GM12878 (cell line): Measurements from ENCODE around the gene TGFBI. TPM values are rescaled to one million over a fixed set of nuclear protein-coding genes. Genes with fewer than 3 reads are reported as not detected.

Experiments
- ATAC-seq: fragments of 200-7000 bp; cut with Tn5 transposase; 3 replicates; pipeline ENCODE4 v1.9.1; 2020; ENCODE audit warnings: mild to moderate bottlenecking, moderate library complexity
- BruUV-seq: library from RNA; stranded (reverse); fragments of 400-500 nt; replicated peaks from 2 replicates; lab custom pipeline; 2021; lab: Mats Ljungman, UMichigan
- CTCF ChIA-PET: fragments of 300-600 bp; sonication (Branson Sonifier 250); formaldehyde crosslinking; extraction: SDS; loops from one replicate; lab custom pipeline; 2021; ENCODE audit warnings: inconsistent platforms; lab: Yijun Ruan, JAX
- POLR2A ChIA-PET: fragments of 350-600 bp; formaldehyde crosslinking; extraction: SDS; loops from one replicate; lab custom pipeline; 2021; ENCODE audit warnings: inconsistent platforms; lab: Charles Lee
- RAD21 ChIA-PET: fragments of 300-600 bp; sonication (Branson Sonifier 250); formaldehyde crosslinking; loops from one replicate; lab custom pipeline; 2023; ENCODE audit warnings: antibody characterized with exemption; ENCODE audit not compliant: unreplicated experiment; lab: Charles Lee
- SMC1A ChIA-PET: fragments of 300-600 bp; sonication (Branson Sonifier 250); formaldehyde crosslinking; loops from one replicate; lab custom pipeline; 2023; ENCODE audit not compliant: unreplicated experiment, uncharacterized antibody; lab: Charles Lee
- DNase-seq: peaks from one replicate; pipeline ENCODE4 v3.0.0-alpha.2; 2011; ENCODE audit warnings: low read depth, low spot score
- FAIRE-seq: peaks from 3 replicates; lab custom pipeline; 2011; peaks lifted over from hg19 to GRCh38; lab: Jason Lieb, UNC
- H2AFZ ChIP-seq: 2 replicates; pipeline ENCODE4 v1.6.0; 2011; ENCODE audit warnings: low read depth, low read length, control low read depth; ENCODE audit not compliant: control insufficient read depth
- H3K27ac ChIP-seq: 2 replicates; pipeline ENCODE4 v1.5.1; 2011; ENCODE audit warnings: control low read depth; ENCODE audit not compliant: control insufficient read depth, insufficient read depth
- H3K27me3 ChIP-seq, 2 experiments: replicated peaks in 1 of 2; 2 replicates each; pipeline versions ENCODE4 v1.6.0 to v1.6.1; 2011; ENCODE audit warnings: low read length in 1 of 2; ENCODE audit not compliant: control insufficient read depth in 2 of 2, insufficient read depth in 2 of 2
- H3K36me3 ChIP-seq, 2 experiments: 2 replicates each; pipeline ENCODE4 v1.5.1; 2011; ENCODE audit warnings: low read length in 1 of 2; ENCODE audit not compliant: control insufficient read depth in 2 of 2, insufficient read depth in 2 of 2
- H3K4me1 ChIP-seq: 2 replicates; pipeline ENCODE4 v1.6.1; 2011; ENCODE audit warnings: mild to moderate bottlenecking, low read length, moderate library complexity, mixed read lengths; ENCODE audit not compliant: control insufficient read depth, insufficient read depth
- H3K4me2 ChIP-seq: 2 replicates; pipeline ENCODE4 v1.6.0; 2011; ENCODE audit warnings: control low read depth; ENCODE audit not compliant: control insufficient read depth, insufficient read depth
- H3K4me3 ChIP-seq: fragments of 200-600 bp; sonication (generic); 2 replicates; pipeline ENCODE4 v1.5.1; 2016
- H3K79me2 ChIP-seq: 2 replicates; pipeline ENCODE4 v1.6.0; 2011; ENCODE audit warnings: low read length; ENCODE audit not compliant: control insufficient read depth, insufficient read depth
- H3K9ac ChIP-seq: 2 replicates; pipeline ENCODE4 v1.8.0; 2011; ENCODE audit warnings: low read length, control low read depth, mixed read lengths; ENCODE audit not compliant: control insufficient read depth, insufficient read depth
- H3K9me3 ChIP-seq: replicated peaks from 3 replicates; pipeline ENCODE4 v1.5.1; 2011; ENCODE audit warnings: mild to moderate bottlenecking, low read length; ENCODE audit not compliant: control insufficient read depth, insufficient read depth
- H4K20me1 ChIP-seq: 2 replicates; pipeline ENCODE4 v1.6.0; 2011; ENCODE audit not compliant: control insufficient read depth, insufficient read depth
- BMI1 ChIP-seq: fragments of 450-650 bp; IDR thresholded peaks from 2 replicates; pipeline ENCODE4 v1.6.1; 2016; ENCODE audit warnings: mild to moderate bottlenecking, moderate library complexity, borderline replicate concordance
- CHD1 ChIP-seq: IDR thresholded peaks from 2 replicates; pipeline ENCODE4 v1.6.1; 2012; ENCODE audit warnings: low read depth, low read length, improper control_type of control experiment
- CREB1 ChIP-seq: IDR thresholded peaks from 2 replicates; pipeline ENCODE4 v1.6.1; 2012; ENCODE audit warnings: low read depth, mild to moderate bottlenecking, inconsistent platforms
- IKZF1 ChIP-seq: fragments of 450-650 bp; conservative IDR thresholded peaks from 2 replicates; pipeline ENCODE4 v1.6.1; 2017; ENCODE audit warnings: antibody characterized with exemption, mild to moderate bottlenecking
- JUNB ChIP-seq: IDR thresholded peaks from 2 replicates; pipeline ENCODE4 v1.6.1; 2016; ENCODE audit warnings: antibody characterized with exemption, mild to moderate bottlenecking
- NR2C1 ChIP-seq: fragments of 450-650 bp; IDR thresholded peaks from 2 replicates; pipeline ENCODE4 v1.6.1; 2017; ENCODE audit warnings: antibody characterized with exemption, mild to moderate bottlenecking, moderate library complexity
- POU2F2 ChIP-seq: IDR thresholded peaks from 3 replicates; pipeline ENCODE4 v1.6.1; 2011; ENCODE audit warnings: low read depth, mild to moderate bottlenecking, low read length, borderline replicate concordance
- REST ChIP-seq: IDR thresholded peaks from 2 replicates; pipeline ENCODE4 v1.6.1; 2012; ENCODE audit warnings: mild to moderate bottlenecking, low read depth, low read length
- RUNX3 ChIP-seq: IDR thresholded peaks from 2 replicates; pipeline ENCODE4 v1.6.1; 2012; ENCODE audit warnings: low read length, inconsistent platforms
- SIN3A ChIP-seq: IDR thresholded peaks from 2 replicates; pipeline ENCODE4 v1.6.1; 2012; ENCODE audit warnings: low read depth, low read length, improper control_type of control experiment
- SKIL ChIP-seq: fragments of 450-650 bp; IDR thresholded peaks from 2 replicates; pipeline ENCODE4 v1.6.1; 2017; ENCODE audit warnings: mild to moderate bottlenecking, low read depth, inconsistent platforms; ENCODE audit not compliant: poor library complexity, severe bottlenecking
- TARDBP ChIP-seq: IDR thresholded peaks from 2 replicates; pipeline ENCODE4 v1.6.1; 2016; ENCODE audit warnings: borderline replicate concordance
- WGBS: methylation state at CpG from one replicate; pipeline ENCODE4 v1.1.6; 2016; ENCODE audit warnings: low lambda C conversion rate; ENCODE audit not compliant: insufficient replicate concordance, insufficient coverage; ENCODE audit errors: missing lambda C conversion rate; 5-methylcytosine and 5-hydroxymethylcytosine counted together
- in situ Hi-C: fragments of 300-500 bp; cut with MboI; formaldehyde crosslinking; loops from 9 replicates; pipeline ENCODE4 v1.14.3; 2018; ENCODE audit warnings: mixed read lengths
- intact Hi-C: fragments of 100-400 bp; cut with micrococcal nuclease; formaldehyde crosslinking; loops from one replicate; pipeline ENCODE4 v1.14.2; 2022; ENCODE audit not compliant: unreplicated experiment
- polyA plus RNA-seq, 11 experiments: library from polyadenylated mRNA; depleted of rRNA in 4 of 11; unstranded in 6 of 11; stranded (reverse) in 5 of 11; fragments of >200 nt; fragmentation: Nextera tagmentation in 4 of 11; fragmentation: Illumina TruSeq in 1 of 11; extraction: Ambion mirVana in 4 of 11; extraction: Trizol in 1 of 11; gene quantifications; 1 replicate in 1 of 11; 2 replicates in 10 of 11; pipeline versions ENCODE4 v1.2.1 to v1.2.3, GENCODE V29; 2011 to 2016; ENCODE audit warnings: inconsistent platforms in 2 of 11, missing spikeins in 2 of 11, low read depth in 1 of 11
- total RNA-seq, 4 experiments: library from RNA; depleted of rRNA in 3 of 4; stranded (reverse); fragments of >200 nt in 3 of 4; fragmentation: Illumina TruSeq in 1 of 4; extraction: Trizol in 1 of 4; gene quantifications; 2 replicates each; pipeline versions ENCODE4 v1.2.1 to v1.2.3, GENCODE V29; 2013 to 2021

TGFBI gene
- total and polyA plus RNA-seq, 10 of the 15 experiments (the other 5 are each of a cell fraction or from before 2014, with no cell fraction given), result 0.12 to 1.8 (median 0.19) TPM

DNA sequence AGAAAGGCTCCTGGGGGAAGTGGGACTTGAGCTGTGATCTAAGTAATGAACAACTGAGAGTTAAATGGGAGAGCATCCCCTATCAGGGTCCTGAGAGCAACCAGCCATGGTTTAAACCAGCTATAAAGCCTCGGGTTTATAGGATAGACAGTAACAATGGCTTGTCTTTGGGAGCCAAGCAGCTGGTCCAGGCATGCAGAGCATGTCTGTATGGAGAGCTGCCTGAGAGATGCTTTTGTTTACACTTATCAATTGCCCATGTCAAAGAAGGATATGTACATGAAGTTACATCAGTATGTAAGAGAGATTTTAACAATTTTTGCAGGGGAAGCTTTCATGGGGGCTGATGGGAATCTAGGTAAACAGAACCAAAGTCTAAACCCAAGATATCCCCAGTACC lies 4.4 kb downstream of the TGFBI start:
- no TSS peak for BruUV-seq
- Histone ChIP-seq H3K4me2 (no peak overlapping the region), H3K4me3 (no peak overlapping the region), H3K27me3 (no peaks in the 10 kb centered on the region; a peak in 1 of 4 replicates), H3K27ac (no peak overlapping the region), H2AFZ (no peak overlapping the region), H3K9me3 (no peaks in the 10 kb centered on the region; the same call in 2 of the 3 replicates), H3K9ac (no peak overlapping the region), H3K4me1 (peaks cover 22% of the 10 kb centered on the region), H3K36me3 (no peaks in the 10 kb centered on the region), H4K20me1 (no peaks in the 10 kb centered on the region)
- intact Hi-C loops (no loop called here), in situ Hi-C loops (no loop called here)
- ChIA-PET RAD21 (interaction anchor here (1.5 kb wide), 1 partner anchor 48 kb away, joined by 3 read pairs; no protein-coding TSS in a partner anchor), SMC1A (interaction anchor here (1.2 to 4.1 kb wide), 3 partner anchors 10 to 29 kb away, joined by 3 to 14 read pairs (median 4); no protein-coding TSS in a partner anchor), CTCF (interaction anchor here (1.0 to 3.3 kb wide), 2 partner anchors 29 to 30 kb away, joined by 4 to 9 read pairs; no protein-coding TSS in a partner anchor), POLR2A (interaction anchor here (0.6 to 1.1 kb wide), 2 partner anchors 9 to 14 kb away, joined by 3 read pairs; no protein-coding TSS in a partner anchor)
- no peak for ATAC-seq
- no peak for DNase-seq
- FAIRE-seq, result no peak
- 13% methylated on average over 1 of the region's 1 CpG for WGBS
- TF ChIP-seq TARDBP (no peak), SKIL (no peak)
- TF ChIP-seq, all 136 proteins: peak for 0
- no peaks in the 10 kb centered on the region for H3K79me2 ChIP-seq

DNA sequence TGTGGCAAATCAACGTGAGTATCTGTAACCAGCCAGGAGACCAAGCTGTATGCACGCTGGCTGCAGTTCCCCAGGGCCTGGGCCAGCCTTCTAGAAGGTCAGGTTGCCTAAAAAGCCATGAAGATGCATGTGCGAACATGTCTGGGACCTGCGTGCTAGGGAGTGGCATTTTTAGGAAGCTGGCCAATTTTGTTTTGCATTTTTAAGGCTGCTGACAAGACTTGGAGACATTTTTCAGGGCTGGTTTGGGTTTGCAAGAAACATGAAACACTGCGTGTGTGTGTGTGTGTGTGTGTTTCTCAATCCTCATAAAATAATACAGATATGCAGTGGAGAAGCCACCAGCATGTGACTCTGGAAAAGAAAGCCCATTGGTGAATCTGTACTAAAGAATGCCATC lies 5.1 kb downstream of the TGFBI start:
- no peak for ATAC-seq
- no peak for FAIRE-seq
- H3K9ac ChIP-seq, result no peak overlapping the region
- H3K9me3 ChIP-seq, result no peaks in the 10 kb centered on the region; the same call in 1 of the 3 replicates
- H3K36me3 ChIP-seq, result no peaks in the 10 kb centered on the region
- H3K4me3 ChIP-seq, result no peak overlapping the region
- ChIA-PET SMC1A (interaction anchor here (0.7 to 4.1 kb wide), 4 partner anchors 9 to 38 kb away, joined by 3 to 14 read pairs (median 4); no protein-coding TSS in a partner anchor), CTCF (interaction anchor here (1.0 kb wide), 2 partner anchors 29 to 40 kb away, joined by 3 to 4 read pairs; no protein-coding TSS in a partner anchor), POLR2A (interaction anchor here (0.6 kb wide), 1 partner anchor 14 kb away, joined by 3 read pairs; no protein-coding TSS in a partner anchor), RAD21 (interaction anchor here (1.5 kb wide), 1 partner anchor 48 kb away, joined by 3 read pairs; no protein-coding TSS in a partner anchor)
- intact Hi-C loops, result no loop called here
- no peak overlapping the region for H3K27ac ChIP-seq
- no peaks in the 10 kb centered on the region for H3K79me2 ChIP-seq
- H3K4me1 ChIP-seq, result peaks cover 22% of the 10 kb centered on the region
- no peak overlapping the region for H2AFZ ChIP-seq
- DNase-seq, result no peak
- in situ Hi-C loops, result no loop called here
- no TSS peak for BruUV-seq
- H3K27me3 ChIP-seq, result no peaks in the 10 kb centered on the region; a peak in 1 of 4 replicates
- no peak overlapping the region for H3K4me2 ChIP-seq
- 70% methylated on average over 5 of the region's 5 CpGs for WGBS
- H4K20me1 ChIP-seq, result no peaks in the 10 kb centered on the region
- TF ChIP-seq RUNX3 (no peak), IKZF1 (no peak), JUNB (no peak), POU2F2 (no peak), NR2C1 (no peak), SIN3A (no peak), CREB1 (no peak), CHD1 (no peak), REST (no peak), BMI1 (no peak)
